Natural killer cell (primary cell): Measurements from ENCODE around the gene NRG4. TPM values are rescaled to one million over a fixed set of nuclear protein-coding genes. Genes with fewer than 3 reads are reported as not detected.
"Not testable (repeated sequence)": the region's sequence is repeated elsewhere in the genome, so short reads cannot be mapped to it uniquely, and the experiment has no call there.

Source experiments
- ATAC-seq, 3 donors: fragments of 150-1000 bp in 2 of 3; fragments of 200-7000 bp in 1 of 3; cut with Tn5 transposase; 1 replicate in 1 of 3; 2 replicates in 2 of 3; pipeline ENCODE4 v1.10.0; 2021; ENCODE audit warnings: mild to moderate bottlenecking in 2 of 3, moderate library complexity in 2 of 3
- DNase-seq, 2 donors: peaks; one replicate each; pipeline versions ENCODE4 v3.0.0 to v3.0.0-alpha.2; 2013 to 2021; ENCODE audit warnings: mixed read lengths in 1 of 2
- H3K27ac ChIP-seq: one replicate; pipeline ENCODE4 v1.5.1; 2013; ENCODE audit warnings: mild to moderate bottlenecking, low read length
- H3K27me3 ChIP-seq: one replicate; pipeline ENCODE4 v1.6.1; 2013; ENCODE audit warnings: low read length; ENCODE audit not compliant: control insufficient read depth, insufficient read depth
- H3K36me3 ChIP-seq: one replicate; pipeline ENCODE4 v1.6.1; 2013; ENCODE audit warnings: low read length; ENCODE audit not compliant: control insufficient read depth, insufficient read depth
- H3K4me1 ChIP-seq: one replicate; pipeline ENCODE4 v1.6.1; 2013; ENCODE audit warnings: low read length; ENCODE audit not compliant: control insufficient read depth, insufficient read depth
- H3K4me3 ChIP-seq: one replicate; pipeline ENCODE4 v1.5.1; 2013; ENCODE audit warnings: low read length
- H3K9me3 ChIP-seq: one replicate; pipeline ENCODE4 v1.6.1; 2013; ENCODE audit warnings: low read length; ENCODE audit not compliant: control insufficient read depth, insufficient read depth
- H3K27ac Mint-ChIP-seq, 2 donors: one replicate each; pipeline ENCODE4 v1.8.0; 2022; ENCODE audit warnings: mild to moderate bottlenecking in 2 of 2, mixed read lengths in 2 of 2, moderate library complexity in 1 of 2
- H3K27me3 Mint-ChIP-seq, 2 donors: one replicate each; pipeline ENCODE4 v1.8.0; 2022; ENCODE audit warnings: low read depth in 2 of 2, mixed read lengths in 2 of 2
- H3K36me3 Mint-ChIP-seq: one replicate; pipeline ENCODE4 v1.8.0; 2022; ENCODE audit warnings: mixed read lengths
- H3K4me1 Mint-ChIP-seq, 2 donors: one replicate each; pipeline ENCODE4 v1.8.0; 2022; ENCODE audit warnings: mixed read lengths in 2 of 2
- H3K4me3 Mint-ChIP-seq: one replicate; pipeline ENCODE4 v1.8.0; 2022; ENCODE audit warnings: mild to moderate bottlenecking, moderate library complexity, mixed read lengths
- H3K9me3 Mint-ChIP-seq, 2 donors: one replicate each; pipeline ENCODE4 v1.8.0; 2022; ENCODE audit warnings: mixed read lengths in 2 of 2
- WGBS: methylation state at CpG from one replicate; pipeline ENCODE4 v1.1.7; 2013; ENCODE audit warnings: missing lambda C conversion rate; ENCODE audit not compliant: insufficient coverage; 5-methylcytosine and 5-hydroxymethylcytosine counted together
- intact Hi-C: fragments of 100-400 bp; cut with micrococcal nuclease; formaldehyde crosslinking; loops from one replicate; pipeline ENCODE4 v1.14.2; 2022
- total RNA-seq, 4 donors: library from RNA; stranded (reverse); fragments of 120-200 nt in 1 of 4; gene quantifications; one replicate each; pipeline versions ENCODE4 v1.2.3 to v1.2.4, GENCODE V29; 2013 to 2022
- TF ChIP-seq, protein P1 (sequence below): fragments of 200-600 bp; IDR thresholded peaks from one replicate; pipeline ENCODE4 v1.8.0; 2022; ENCODE audit warnings: antibody characterized with exemption

The NRG4 gene
- total RNA-seq, 3 donors from 2014 or later (not counting 1 experiment from before 2014, with no cell fraction given) = not detected

DNA sequence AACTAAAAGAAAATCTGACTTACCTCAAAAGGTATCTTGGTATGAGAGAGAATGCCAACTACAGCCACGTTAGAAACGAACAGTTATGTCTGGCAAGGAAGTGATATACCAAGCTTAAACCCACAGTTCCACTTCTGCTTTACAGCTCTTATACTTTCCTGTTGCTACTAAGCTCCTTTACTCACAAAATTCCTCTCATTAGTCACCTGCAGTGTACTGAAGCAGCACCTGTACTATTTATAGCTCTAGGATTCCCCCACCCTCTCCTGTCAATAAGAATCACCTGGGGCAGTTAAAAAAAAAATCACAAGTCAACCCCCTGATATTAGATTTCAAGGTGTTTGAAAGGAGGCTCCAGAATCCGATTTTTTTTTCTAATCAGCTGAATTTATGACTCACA, 44.7 kb upstream of the NRG4 start:
- no peaks in the 10 kb centered on the region for H3K9me3 ChIP-seq
- no peaks in the 10 kb centered on the region for H3K36me3 Mint-ChIP-seq
- H3K27ac ChIP-seq = no peak overlapping the region
- peaks cover 26% of the 10 kb centered on the region for H3K27me3 ChIP-seq
- H3K4me3 Mint-ChIP-seq = no peak overlapping the region
- peaks cover 13 to 19% of the 10 kb centered on the region in 2 donors for H3K4me1 Mint-ChIP-seq
- peaks cover 35 to 38% of the 10 kb centered on the region in 2 donors for H3K27me3 Mint-ChIP-seq
- 0% methylated on average over 3 of the region's 3 CpGs for WGBS
- H3K36me3 ChIP-seq = no peaks in the 10 kb centered on the region
- no peak overlapping the region for H3K4me3 ChIP-seq
- intact Hi-C loops = loop anchor here (1.0 kb wide), 1 partner anchor 82 kb away; no protein-coding TSS in a partner anchor
- H3K27ac Mint-ChIP-seq = no peak overlapping the region
- TF ChIP-seq, protein P1, sequence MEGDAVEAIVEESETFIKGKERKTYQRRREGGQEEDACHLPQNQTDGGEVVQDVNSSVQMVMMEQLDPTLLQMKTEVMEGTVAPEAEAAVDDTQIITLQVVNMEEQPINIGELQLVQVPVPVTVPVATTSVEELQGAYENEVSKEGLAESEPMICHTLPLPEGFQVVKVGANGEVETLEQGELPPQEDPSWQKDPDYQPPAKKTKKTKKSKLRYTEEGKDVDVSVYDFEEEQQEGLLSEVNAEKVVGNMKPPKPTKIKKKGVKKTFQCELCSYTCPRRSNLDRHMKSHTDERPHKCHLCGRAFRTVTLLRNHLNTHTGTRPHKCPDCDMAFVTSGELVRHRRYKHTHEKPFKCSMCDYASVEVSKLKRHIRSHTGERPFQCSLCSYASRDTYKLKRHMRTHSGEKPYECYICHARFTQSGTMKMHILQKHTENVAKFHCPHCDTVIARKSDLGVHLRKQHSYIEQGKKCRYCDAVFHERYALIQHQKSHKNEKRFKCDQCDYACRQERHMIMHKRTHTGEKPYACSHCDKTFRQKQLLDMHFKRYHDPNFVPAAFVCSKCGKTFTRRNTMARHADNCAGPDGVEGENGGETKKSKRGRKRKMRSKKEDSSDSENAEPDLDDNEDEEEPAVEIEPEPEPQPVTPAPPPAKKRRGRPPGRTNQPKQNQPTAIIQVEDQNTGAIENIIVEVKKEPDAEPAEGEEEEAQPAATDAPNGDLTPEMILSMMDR = no peak
- no peaks in the 10 kb centered on the region for H3K9me3 Mint-ChIP-seq
- ATAC-seq = no peak
- peaks cover 19% of the 10 kb centered on the region for H3K4me1 ChIP-seq
- DNase-seq = peak in 1 of 2 donors; percentile 10

DNA sequence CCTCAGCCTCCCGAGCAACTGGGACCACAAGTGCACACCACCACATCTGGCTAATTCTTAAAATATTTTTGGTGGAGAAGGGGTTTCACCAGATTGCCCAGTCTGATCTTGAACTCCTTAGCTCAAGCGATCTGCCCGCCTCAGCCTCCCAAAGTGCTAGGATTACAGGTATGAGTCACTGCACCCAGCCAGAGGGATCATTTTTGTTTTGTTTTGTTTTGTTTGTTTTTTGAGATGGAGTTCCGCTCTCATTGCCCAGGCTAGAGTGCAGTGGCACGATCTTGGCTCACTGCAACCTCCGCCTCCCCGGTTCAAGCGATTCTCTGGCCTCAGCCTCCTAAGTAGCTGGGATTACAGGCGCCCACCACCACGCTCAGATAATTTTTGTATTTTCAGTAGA, 42.0 kb upstream of the NRG4 start:
- H3K27ac ChIP-seq, H3K4me1 ChIP-seq, H3K4me3 ChIP-seq, H3K9me3 Mint-ChIP-seq, ATAC-seq, H3K36me3 Mint-ChIP-seq, DNase-seq, H3K9me3 ChIP-seq, H3K36me3 ChIP-seq, H3K4me3 Mint-ChIP-seq, H3K27ac Mint-ChIP-seq, intact Hi-C loops: not testable (repeated sequence)
- Mint-ChIP-seq H3K4me1 (peaks cover 13 to 19% of the 10 kb centered on the region in 2 donors), H3K27me3 (peaks cover 24 to 29% of the 10 kb centered on the region in 2 donors)
- peaks cover 15% of the 10 kb centered on the region for H3K27me3 ChIP-seq
- 90% methylated on average over 10 of the region's 10 CpGs for WGBS

DNA sequence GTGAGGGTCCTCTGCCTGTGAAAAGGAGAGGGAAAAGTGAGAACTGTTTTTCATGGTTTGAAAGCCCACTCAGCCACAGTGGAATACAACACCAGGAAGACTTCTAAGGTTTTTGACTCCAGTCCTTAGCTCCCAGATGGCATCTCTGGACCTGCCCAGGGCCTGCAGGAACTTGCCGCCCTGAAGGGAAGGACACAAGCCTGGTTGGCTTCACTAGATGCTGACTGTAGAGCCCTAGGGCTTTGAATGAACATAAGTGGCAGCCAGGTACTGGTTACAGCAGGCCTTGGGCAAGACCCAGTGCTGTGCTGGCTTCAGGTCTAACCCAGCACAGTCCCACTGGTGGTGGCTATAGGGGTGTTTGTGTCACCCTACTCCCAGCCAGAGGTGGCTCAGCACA, 26.3 kb upstream of the NRG4 start:
- H3K27me3 Mint-ChIP-seq = peaks cover 21 to 40% of the 10 kb centered on the region in 2 donors
- 96% methylated on average over 1 of the region's 1 CpG for WGBS
- intact Hi-C loops = no loop called here

GRCh38 chr15:76035593-76035992, 23.4 kb upstream of the NRG4 start:
- Histone ChIP-seq H3K4me1 (no peaks in the 10 kb centered on the region), H3K27ac (no peak overlapping the region), H3K27me3 (no peaks in the 10 kb centered on the region), H3K4me3 (no peak overlapping the region), H3K9me3 (no peaks in the 10 kb centered on the region), H3K36me3 (no peaks in the 10 kb centered on the region)
- no peaks in the 10 kb centered on the region for H3K36me3 Mint-ChIP-seq
- 73% methylated on average over 3 of the region's 3 CpGs for WGBS
- intact Hi-C loops = no loop called here
- no peaks in the 10 kb centered on the region for H3K4me1 Mint-ChIP-seq
- DNase-seq (no peak), ATAC-seq (no peak)
- no peak overlapping the region for H3K27ac Mint-ChIP-seq
- H3K4me3 Mint-ChIP-seq = no peak overlapping the region
- TF ChIP-seq, protein P1 = no peak
- no peaks in the 10 kb centered on the region for H3K9me3 Mint-ChIP-seq
- H3K27me3 Mint-ChIP-seq = peaks cover 9 to 15% of the 10 kb centered on the region in 2 donors

More for the DNA sequence above, 26.3 kb upstream of the NRG4 start:
- Mint-ChIP-seq H3K4me3 (no peak overlapping the region), H3K9me3 (peaks cover 0 to 10% of the 10 kb centered on the region in 2 donors), H3K4me1 (no peaks in the 10 kb centered on the region), H3K36me3 (peaks cover 5% of the 10 kb centered on the region), H3K27ac (no peak overlapping the region)
- TF ChIP-seq, protein P1 = no peak
- no peaks in the 10 kb centered on the region for H3K36me3 ChIP-seq
- DNase-seq = no peak
- H3K4me1 ChIP-seq = no peaks in the 10 kb centered on the region
- H3K9me3 ChIP-seq = no peaks in the 10 kb centered on the region
- H3K27me3 ChIP-seq = no peaks in the 10 kb centered on the region
- no peak overlapping the region for H3K27ac ChIP-seq
- no peak overlapping the region for H3K4me3 ChIP-seq
- ATAC-seq = no peak
